WERI-Rb-1 (cell line): ENCODE data around the gene MRPL30.

Experiments
- DNase-seq: peaks from one replicate; pipeline ENCODE4 v3.0.0-alpha.2; 2020
- H3K27ac ChIP-seq: fragments of 250-450 bp; sonication (Bioruptor Pico); 2 replicates; pipeline ENCODE4 v1.5.1; 2020; ENCODE audit warnings: mild to moderate bottlenecking, moderate library complexity
- H3K27me3 ChIP-seq: fragments of 250-450 bp; sonication (Bioruptor Pico); 2 replicates; pipeline ENCODE4 v1.5.1; 2021; ENCODE audit warnings: mild to moderate bottlenecking, low read depth, moderate library complexity; ENCODE audit not compliant: insufficient read depth, severe bottlenecking
- H3K36me3 ChIP-seq: fragments of 250-450 bp; sonication (Bioruptor Pico); 2 replicates; pipeline ENCODE4 v1.5.1; 2020; ENCODE audit warnings: mild to moderate bottlenecking, moderate library complexity
- H3K4me3 ChIP-seq: 2 replicates; pipeline ENCODE4 v1.5.1; 2011; ENCODE audit warnings: low read depth, mild to moderate bottlenecking, control low read depth, low read length
- H3K9me3 ChIP-seq: fragments of 250-450 bp; sonication (Bioruptor Pico); 2 replicates; pipeline ENCODE4 v1.5.1; 2021; ENCODE audit warnings: mild to moderate bottlenecking, moderate library complexity; ENCODE audit not compliant: severe bottlenecking
- CTCF ChIP-seq: IDR thresholded peaks from 2 replicates; pipeline ENCODE4 v1.5.1; 2011; ENCODE audit warnings: low read depth, mild to moderate bottlenecking, control low read depth, inconsistent platforms, low read length

Gene MRPL30

GRCh38 chr2:99156891-99157290 lies 24.1 kb upstream of the MRPL30 start:
- no peaks in the 10 kb centered on the region; the same call in none of the 2 replicates for H3K36me3 ChIP-seq
- no peak for DNase-seq
- H3K4me3 ChIP-seq = no peak overlapping the region
- no peaks in the 10 kb centered on the region for H3K9me3 ChIP-seq
- no peak for TF ChIP-seq CTCF
- H3K27me3 ChIP-seq = no peaks in the 10 kb centered on the region
- no peak overlapping the region for H3K27ac ChIP-seq

DNA sequence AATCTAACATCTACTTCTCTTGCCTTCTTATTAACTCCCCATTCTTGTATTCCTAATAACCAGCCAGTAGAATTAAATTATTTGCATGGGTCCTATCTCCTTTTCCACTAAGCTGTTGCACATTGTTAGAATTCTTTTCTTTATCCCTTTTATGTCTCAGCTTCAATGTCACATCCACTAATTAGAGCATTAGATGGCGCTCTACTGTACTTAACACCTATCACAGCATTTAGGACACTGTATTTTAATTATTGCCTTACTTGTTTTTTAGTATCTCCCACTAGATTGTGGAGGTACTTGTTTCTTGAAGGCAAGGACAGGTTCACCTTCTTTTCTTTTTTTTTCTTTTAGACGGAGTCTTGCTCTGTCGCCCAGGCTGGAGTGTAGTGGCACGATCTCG lies 22.4 kb upstream of the MRPL30 start:
- TF ChIP-seq CTCF = no peak
- DNase-seq = no peak
- H3K27ac ChIP-seq = no peak overlapping the region

GRCh38 chr2:99159594-99159993 lies 21.4 kb upstream of the MRPL30 start:
- Histone ChIP-seq H3K27me3 (no peaks in the 10 kb centered on the region), H3K9me3 (no peaks in the 10 kb centered on the region), H3K4me3 (no peak overlapping the region), H3K36me3 (no peaks in the 10 kb centered on the region; the same call in none of the 2 replicates), H3K27ac (no peak overlapping the region)
- no peak for TF ChIP-seq CTCF
- no peak for DNase-seq

More for the DNA sequence above, 22.4 kb upstream of the MRPL30 start:
- H3K4me3 ChIP-seq = no peak overlapping the region
- H3K36me3 ChIP-seq = no peaks in the 10 kb centered on the region; the same call in none of the 2 replicates
- H3K27me3 ChIP-seq = no peaks in the 10 kb centered on the region
- H3K9me3 ChIP-seq = no peaks in the 10 kb centered on the region

GRCh38 chr2:99166218-99166617 lies 14.8 kb upstream of the MRPL30 start:
- DNase-seq = no peak
- H3K27ac ChIP-seq = no peak overlapping the region
- H3K4me3 ChIP-seq = no peak overlapping the region
- no peak for TF ChIP-seq CTCF
- no peaks in the 10 kb centered on the region for H3K27me3 ChIP-seq
- no peaks in the 10 kb centered on the region for H3K9me3 ChIP-seq
- peaks cover 19% of the 10 kb centered on the region for H3K36me3 ChIP-seq

- H3K36me3 ChIP-seq = peaks cover 31% of the 10 kb centered on the region
- no peak overlapping the region for H3K27ac ChIP-seq
- H3K27me3 ChIP-seq = no peaks in the 10 kb centered on the region
- no peaks in the 10 kb centered on the region for H3K9me3 ChIP-seq
- no peak overlapping the region for H3K4me3 ChIP-seq
- no peak for TF ChIP-seq CTCF
- DNase-seq = no peak
Measured at GRCh38 chr2:99169534-99169933, 11.4 kb upstream of the MRPL30 start.

DNA sequence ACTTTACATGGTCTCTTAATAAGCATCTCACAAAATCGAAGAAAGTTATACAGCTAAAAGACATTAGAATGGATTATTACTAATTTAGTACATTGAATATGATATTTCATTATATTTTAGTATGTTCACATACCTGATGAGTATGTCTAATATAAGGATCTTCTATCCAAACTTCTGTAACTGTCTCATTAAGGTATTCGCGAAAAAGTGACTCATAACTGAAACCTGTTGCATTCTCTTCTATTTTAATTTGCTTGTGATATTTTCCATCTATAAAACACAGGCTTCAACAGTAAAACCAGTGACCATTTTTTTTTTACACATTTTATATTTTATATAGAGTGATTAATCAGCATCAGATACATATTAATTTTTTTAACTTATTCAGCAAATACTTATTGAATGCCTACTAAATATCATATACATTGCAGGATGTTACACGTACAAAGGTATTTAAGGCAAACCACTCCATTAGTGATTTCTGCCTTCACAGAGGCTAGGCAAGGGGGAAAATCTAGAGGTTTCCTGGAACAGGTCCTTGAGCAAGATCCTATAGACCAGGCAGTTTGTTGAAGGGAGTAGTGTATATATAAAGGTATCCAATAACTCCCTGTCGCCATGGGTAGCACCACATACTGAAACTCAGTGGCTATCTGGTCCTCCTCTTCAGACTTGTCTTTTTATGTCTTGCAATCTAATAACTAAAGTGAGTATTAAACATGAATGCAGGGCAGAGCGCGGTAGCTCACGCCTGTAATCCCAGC lies 9.4 kb upstream of the MRPL30 start:
- no peak overlapping the region for H3K4me3 ChIP-seq
- no peak overlapping the region for H3K27ac ChIP-seq
- peaks cover 29% of the 10 kb centered on the region for H3K36me3 ChIP-seq
- H3K27me3 ChIP-seq = no peaks in the 10 kb centered on the region
- no peak for DNase-seq
- no peak for TF ChIP-seq CTCF
- H3K9me3 ChIP-seq = no peaks in the 10 kb centered on the region
